Stimulated activated naive CD8-positive, alpha-beta T cell treated with anti-CD3 and anti-CD28 coated beads, Interleukin-15, Interleukin-2, amounts not matched to agents 100 ng/mL and 50 ng/mL, for 24 hours (primary cell): ENCODE results near the gene CYP4B1.

Source experiments
- H3K27ac Mint-ChIP-seq: one replicate; pipeline ENCODE4 v1.8.0; 2021; ENCODE audit warnings: mild to moderate bottlenecking, mixed read lengths
- H3K27me3 Mint-ChIP-seq: one replicate; pipeline ENCODE4 v1.8.0; 2021; ENCODE audit warnings: mixed read lengths
- H3K36me3 Mint-ChIP-seq: one replicate; pipeline ENCODE4 v1.8.0; 2021; ENCODE audit warnings: low read depth, mixed read lengths
- H3K4me1 Mint-ChIP-seq: one replicate; pipeline ENCODE4 v1.8.0; 2021; ENCODE audit warnings: low read depth, mixed read lengths
- H3K4me3 Mint-ChIP-seq: one replicate; pipeline ENCODE4 v1.8.0; 2021; ENCODE audit warnings: mild to moderate bottlenecking, mixed read lengths
- H3K9me3 Mint-ChIP-seq: one replicate; pipeline ENCODE4 v1.8.0; 2021; ENCODE audit warnings: mixed read lengths

Gene CYP4B1

DNA sequence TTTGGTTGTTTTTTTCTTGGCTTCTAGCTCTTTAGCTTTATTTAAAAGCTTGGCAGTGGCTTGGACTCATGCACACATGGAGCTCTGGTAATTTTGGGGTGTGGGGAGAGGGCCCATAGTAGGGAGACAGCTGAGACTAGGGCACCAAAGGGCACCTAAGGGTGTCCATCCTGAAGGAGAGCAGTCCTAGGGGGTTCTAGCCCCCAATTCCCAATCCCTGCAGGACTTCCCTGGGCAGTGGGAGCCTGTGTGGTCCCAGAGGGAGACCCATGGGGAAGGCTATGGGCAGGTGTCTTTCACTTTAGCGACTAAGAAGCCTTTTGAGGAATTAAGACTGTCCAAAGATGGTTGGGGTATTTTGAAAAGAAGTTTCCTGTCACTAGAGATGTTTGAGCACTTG lies 6.9 kb downstream of the CYP4B1 start:
- Mint-ChIP-seq H3K4me3 (no peak overlapping the region), H3K27me3 (no peaks in the 10 kb centered on the region), H3K4me1 (no peaks in the 10 kb centered on the region), H3K9me3 (peaks cover 3% of the 10 kb centered on the region), H3K36me3 (no peaks in the 10 kb centered on the region), H3K27ac (no peak overlapping the region)

- H3K36me3 Mint-ChIP-seq = no peaks in the 10 kb centered on the region
- no peak overlapping the region for H3K27ac Mint-ChIP-seq
- no peaks in the 10 kb centered on the region for H3K27me3 Mint-ChIP-seq
- peaks cover 3% of the 10 kb centered on the region for H3K9me3 Mint-ChIP-seq
- H3K4me3 Mint-ChIP-seq = no peak overlapping the region
- no peaks in the 10 kb centered on the region for H3K4me1 Mint-ChIP-seq
Observed at GRCh38 chr1:46806196-46807020, 7.6 kb downstream of the CYP4B1 start.

DNA sequence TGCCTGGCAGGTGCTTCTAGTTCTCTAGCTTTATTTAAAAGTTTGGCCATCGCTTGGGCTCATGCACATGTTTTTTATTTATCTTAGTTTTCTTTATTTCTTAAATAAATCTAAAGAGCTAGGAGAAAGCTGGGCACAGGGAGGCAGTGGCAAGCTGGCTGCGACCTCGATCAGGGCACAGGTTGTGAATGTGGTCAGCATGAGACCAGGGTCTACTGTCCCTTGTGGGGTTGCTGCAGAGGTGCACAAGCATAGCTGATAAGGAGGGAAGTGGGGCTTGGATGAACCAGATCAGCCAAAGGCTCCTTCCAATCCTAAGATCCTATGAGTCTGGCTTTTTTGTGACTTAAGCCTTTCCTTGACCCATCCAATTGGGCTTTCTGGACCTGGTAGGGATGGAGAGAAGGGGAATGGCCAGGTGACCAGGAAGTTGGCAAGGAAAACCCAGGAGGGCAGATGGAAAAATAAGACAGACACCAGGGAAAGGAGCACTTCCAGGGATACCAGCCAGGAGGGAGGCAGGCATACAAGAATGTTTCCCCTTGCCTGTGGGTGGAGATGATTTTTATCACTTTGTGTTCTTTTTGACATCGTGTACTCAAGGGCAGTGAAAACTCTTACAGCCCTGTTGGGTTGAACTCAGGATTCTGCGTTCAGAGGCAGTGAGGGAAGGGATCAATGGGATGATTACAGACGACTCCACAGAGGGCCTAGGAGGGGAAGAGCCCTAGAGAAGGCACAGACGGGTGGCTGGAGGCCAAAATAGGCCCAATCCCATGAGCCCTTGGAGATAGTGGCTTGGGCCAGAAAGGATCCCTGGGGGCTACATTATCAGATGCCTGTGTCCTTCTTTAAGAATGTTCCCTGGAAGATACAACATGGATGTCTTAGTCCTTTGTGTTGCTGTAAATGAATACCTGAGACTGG lies 8.5 kb downstream of the CYP4B1 start:
- Mint-ChIP-seq H3K9me3 (peaks cover 3% of the 10 kb centered on the region), H3K4me3 (no peak overlapping the region), H3K4me1 (no peaks in the 10 kb centered on the region), H3K27me3 (no peaks in the 10 kb centered on the region), H3K27ac (no peak overlapping the region), H3K36me3 (no peaks in the 10 kb centered on the region)

GRCh38 chr1:46809071-46809470 lies 10.2 kb downstream of the CYP4B1 start:
- H3K27ac Mint-ChIP-seq = no peak overlapping the region
- H3K4me3 Mint-ChIP-seq = no peak overlapping the region
- no peaks in the 10 kb centered on the region for H3K4me1 Mint-ChIP-seq
- no peaks in the 10 kb centered on the region for H3K36me3 Mint-ChIP-seq
- H3K9me3 Mint-ChIP-seq = peaks cover 3% of the 10 kb centered on the region
- H3K27me3 Mint-ChIP-seq = no peaks in the 10 kb centered on the region

DNA sequence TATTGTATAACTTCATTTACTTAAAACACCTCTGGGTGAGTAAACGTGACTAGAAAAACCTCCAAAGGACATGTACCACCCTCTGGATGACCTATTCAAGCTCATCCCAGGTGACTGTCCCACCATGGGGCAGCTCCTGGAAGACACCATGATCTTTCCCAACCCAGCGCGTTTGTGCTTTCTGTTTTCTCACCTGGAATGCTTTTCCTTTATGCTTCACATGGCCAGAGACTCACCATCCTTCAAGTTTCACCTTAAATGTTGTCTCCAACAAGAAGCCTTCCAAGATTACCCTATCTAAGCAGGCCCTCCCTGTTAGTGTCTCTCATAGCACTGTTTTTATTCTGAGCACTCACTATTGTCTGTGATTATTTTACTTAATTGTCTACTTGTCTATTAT lies 11.1 kb downstream of the CYP4B1 start:
- Mint-ChIP-seq H3K4me3 (no peak overlapping the region), H3K36me3 (no peaks in the 10 kb centered on the region), H3K4me1 (no peaks in the 10 kb centered on the region), H3K27me3 (no peaks in the 10 kb centered on the region), H3K9me3 (peaks cover 3% of the 10 kb centered on the region), H3K27ac (no peak overlapping the region)

DNA sequence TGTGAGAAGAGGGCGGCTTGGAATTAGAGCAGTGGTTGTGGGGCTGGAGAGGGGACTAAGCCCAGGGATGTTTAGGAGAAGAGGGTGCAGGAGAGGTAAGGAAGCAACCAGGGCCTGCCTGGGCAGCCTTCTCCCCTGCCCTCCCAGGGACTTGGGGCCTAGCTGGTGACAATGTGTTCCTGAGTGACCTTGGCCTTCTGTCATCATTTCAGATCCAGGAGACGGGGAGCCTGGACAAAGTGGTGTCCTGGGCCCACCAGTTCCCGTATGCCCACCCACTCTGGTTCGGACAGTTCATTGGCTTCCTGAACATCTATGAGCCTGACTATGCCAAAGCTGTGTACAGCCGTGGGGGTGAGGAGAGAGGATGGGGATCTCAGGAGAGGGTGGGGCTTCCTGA lies 11.8 kb downstream of the CYP4B1 start:
- Mint-ChIP-seq H3K36me3 (no peaks in the 10 kb centered on the region), H3K9me3 (peaks cover 3% of the 10 kb centered on the region), H3K4me1 (no peaks in the 10 kb centered on the region), H3K27ac (no peak overlapping the region), H3K4me3 (no peak overlapping the region), H3K27me3 (no peaks in the 10 kb centered on the region)

GRCh38 chr1:46811053-46811452 lies 12.2 kb downstream of the CYP4B1 start:
- H3K27me3 Mint-ChIP-seq = no peaks in the 10 kb centered on the region
- H3K4me1 Mint-ChIP-seq = no peaks in the 10 kb centered on the region
- no peak overlapping the region for H3K27ac Mint-ChIP-seq
- no peak overlapping the region for H3K4me3 Mint-ChIP-seq
- H3K36me3 Mint-ChIP-seq = no peaks in the 10 kb centered on the region
- peaks cover 3% of the 10 kb centered on the region for H3K9me3 Mint-ChIP-seq

- no peaks in the 10 kb centered on the region for H3K27me3 Mint-ChIP-seq
- H3K9me3 Mint-ChIP-seq = peaks cover 3% of the 10 kb centered on the region
- H3K4me3 Mint-ChIP-seq = no peak overlapping the region
- H3K4me1 Mint-ChIP-seq = no peaks in the 10 kb centered on the region
- H3K36me3 Mint-ChIP-seq = no peaks in the 10 kb centered on the region
- H3K27ac Mint-ChIP-seq = no peak overlapping the region
Observed at GRCh38 chr1:46812065-46812963, 13.5 kb downstream of the CYP4B1 start.

GRCh38 chr1:46812996-46813857 lies 14.4 kb downstream of the CYP4B1 start:
- Mint-ChIP-seq H3K4me3 (no peak overlapping the region), H3K27me3 (no peaks in the 10 kb centered on the region), H3K4me1 (no peaks in the 10 kb centered on the region), H3K36me3 (no peaks in the 10 kb centered on the region), H3K9me3 (no peaks in the 10 kb centered on the region), H3K27ac (no peak overlapping the region)

GRCh38 chr1:46813858-46814396 lies 15.1 kb downstream of the CYP4B1 start:
- no peaks in the 10 kb centered on the region for H3K36me3 Mint-ChIP-seq
- no peaks in the 10 kb centered on the region for H3K27me3 Mint-ChIP-seq
- H3K9me3 Mint-ChIP-seq = no peaks in the 10 kb centered on the region
- no peak overlapping the region for H3K27ac Mint-ChIP-seq
- no peak overlapping the region for H3K4me3 Mint-ChIP-seq
- H3K4me1 Mint-ChIP-seq = no peaks in the 10 kb centered on the region

- Mint-ChIP-seq H3K27ac (no peak overlapping the region), H3K27me3 (no peaks in the 10 kb centered on the region), H3K9me3 (no peaks in the 10 kb centered on the region), H3K36me3 (no peaks in the 10 kb centered on the region), H3K4me3 (no peak overlapping the region), H3K4me1 (no peaks in the 10 kb centered on the region)
Observed at GRCh38 chr1:46815133-46815532, 16.3 kb downstream of the CYP4B1 start.

DNA sequence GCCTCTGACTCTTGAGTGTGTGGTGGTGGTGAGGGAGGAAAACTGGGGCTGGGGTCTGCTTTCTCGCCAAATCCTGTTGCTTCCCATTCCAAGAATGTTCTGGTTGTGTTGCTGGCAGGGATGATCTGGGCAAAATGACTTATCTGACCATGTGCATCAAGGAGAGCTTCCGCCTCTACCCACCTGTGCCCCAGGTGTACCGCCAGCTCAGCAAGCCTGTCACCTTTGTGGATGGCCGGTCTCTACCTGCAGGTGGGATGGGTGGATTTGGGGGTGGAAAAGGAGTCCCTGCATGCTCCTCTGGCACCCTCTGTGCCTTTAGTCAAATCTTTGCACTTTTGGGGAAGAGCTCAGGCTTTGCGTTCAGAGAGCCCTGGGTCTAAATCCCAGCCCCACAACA lies 18.1 kb downstream of the CYP4B1 start:
- H3K36me3 Mint-ChIP-seq = no peaks in the 10 kb centered on the region
- no peak overlapping the region for H3K4me3 Mint-ChIP-seq
- no peaks in the 10 kb centered on the region for H3K27me3 Mint-ChIP-seq
- H3K27ac Mint-ChIP-seq = no peak overlapping the region
- H3K4me1 Mint-ChIP-seq = no peaks in the 10 kb centered on the region
- H3K9me3 Mint-ChIP-seq = no peaks in the 10 kb centered on the region

GRCh38 chr1:46817814-46818213 lies 19.0 kb downstream of the CYP4B1 start:
- peaks cover under 1% of the 10 kb centered on the region for H3K27me3 Mint-ChIP-seq
- H3K4me3 Mint-ChIP-seq = no peak overlapping the region
- no peaks in the 10 kb centered on the region for H3K9me3 Mint-ChIP-seq
- no peaks in the 10 kb centered on the region for H3K36me3 Mint-ChIP-seq
- H3K27ac Mint-ChIP-seq = no peak overlapping the region
- no peaks in the 10 kb centered on the region for H3K4me1 Mint-ChIP-seq

GRCh38 chr1:46818591-46818990 lies 19.7 kb downstream of the CYP4B1 start:
- Mint-ChIP-seq H3K9me3 (no peaks in the 10 kb centered on the region), H3K27ac (no peak overlapping the region), H3K36me3 (no peaks in the 10 kb centered on the region), H3K27me3 (peaks cover 3% of the 10 kb centered on the region), H3K4me3 (no peak overlapping the region), H3K4me1 (no peaks in the 10 kb centered on the region)
